Measurements from ENCODE around the gene RCN2.
"Not testable (repeated sequence)": the region's sequence is repeated elsewhere in the genome, so short reads cannot be mapped to it uniquely, and the experiment has no call there.

The RCN2 gene

GRCh38 chr15:76931397-76932134 lies at the start of gene RCN2:
Gene RCN2, plus strand, starts transcription at chr15:76931749. Its CDS starts 93 bp downstream, at chr15:76931842.
- DNase-seq (ENCODE audit: low spot score) = peak; percentile 97

DNA sequence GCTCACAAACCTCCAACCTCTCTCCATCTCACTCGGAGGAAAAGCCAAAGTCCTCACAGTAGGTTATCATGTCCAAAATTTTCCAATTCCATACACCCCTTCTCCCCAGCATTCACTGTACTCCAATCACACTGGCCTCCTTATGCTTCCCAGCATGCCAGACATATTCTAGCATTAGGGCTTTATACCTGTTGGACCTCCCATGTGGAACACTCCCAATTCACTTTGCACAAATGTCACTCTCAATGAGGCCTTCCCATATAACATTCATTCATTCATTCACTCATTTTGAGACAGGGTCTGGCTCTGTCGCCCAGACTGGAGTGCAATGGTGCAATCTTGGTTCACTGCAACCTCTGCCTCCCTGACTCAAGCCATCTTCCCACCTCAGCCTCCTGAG lies 46.3 kb upstream of the RCN2 start:
- no peak for DNase-seq (ENCODE audit: low spot score)

- not testable (repeated sequence) for DNase-seq (ENCODE audit: low spot score)
Measured at GRCh38 chr15:76887280-76888141, 44.0 kb upstream of the RCN2 start.

- not testable (repeated sequence) for DNase-seq (ENCODE audit: low spot score)
Measured at GRCh38 chr15:76892836-76893235, 38.7 kb upstream of the RCN2 start.

DNA sequence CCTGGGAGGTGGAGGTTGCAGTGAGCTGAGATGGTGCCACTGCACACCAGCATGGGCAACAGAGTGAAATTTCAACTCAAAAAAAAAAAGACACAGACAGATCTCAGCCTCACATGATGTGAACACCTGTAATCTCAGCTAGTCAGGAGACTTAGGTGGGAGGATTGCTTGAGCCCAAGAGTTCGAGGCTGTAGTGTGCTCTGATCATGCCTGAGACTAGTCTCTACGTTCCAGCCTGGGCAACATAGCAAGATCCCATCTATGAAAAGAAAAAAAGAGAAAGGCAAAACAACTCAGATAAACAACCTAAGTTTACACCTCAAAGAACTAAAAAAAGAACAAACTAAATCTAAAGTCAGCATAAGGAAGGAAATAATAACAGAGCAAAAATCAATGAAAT lies 37.4 kb upstream of the RCN2 start:
- DNase-seq (ENCODE audit: low spot score) = no peak

DNA sequence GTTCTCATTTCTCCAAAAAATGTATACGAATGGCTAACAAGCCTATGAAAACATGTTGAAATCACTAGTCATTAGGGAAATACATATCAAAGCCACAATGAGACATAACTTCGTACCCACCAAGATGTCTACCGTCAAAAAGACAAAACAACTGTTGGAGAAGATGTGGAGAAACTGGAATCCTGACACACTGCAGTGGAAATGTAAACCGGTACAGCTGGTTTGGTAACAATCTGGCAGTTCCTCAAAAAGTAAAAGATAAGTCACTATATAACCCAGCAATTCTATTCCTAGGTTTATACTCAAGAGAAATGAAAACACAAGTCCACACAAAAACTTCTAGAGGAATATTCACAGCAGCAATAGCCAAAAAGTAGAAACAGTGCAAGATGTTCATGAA lies 33.4 kb upstream of the RCN2 start:
- no peak for DNase-seq (ENCODE audit: low spot score)

GRCh38 chr15:76899176-76899930 lies 32.2 kb upstream of the RCN2 start:
- DNase-seq (ENCODE audit: low spot score) = not testable (repeated sequence)

DNA sequence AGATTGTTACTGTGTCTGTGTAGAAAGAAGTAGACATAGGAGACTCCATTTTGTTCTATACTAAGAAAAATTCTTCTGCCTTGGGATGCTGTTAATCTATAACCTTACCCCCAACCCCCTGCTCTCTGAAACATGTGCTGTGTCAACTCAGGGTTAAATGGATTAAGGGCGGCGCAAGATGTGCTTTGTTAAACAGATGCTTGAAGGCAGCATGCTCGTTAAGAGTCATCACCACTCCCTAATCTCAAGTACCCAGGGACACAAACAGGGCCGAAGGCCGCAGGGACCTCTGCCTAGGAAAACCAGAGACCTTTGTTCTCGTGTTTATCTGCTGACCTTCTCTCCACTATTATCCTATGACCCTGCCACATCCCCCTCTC lies 31.6 kb upstream of the RCN2 start:
- DNase-seq (ENCODE audit: low spot score) = not testable (repeated sequence)

GRCh38 chr15:76901965-76902364 lies 29.6 kb upstream of the RCN2 start:
- no peak for DNase-seq (ENCODE audit: low spot score)

DNA sequence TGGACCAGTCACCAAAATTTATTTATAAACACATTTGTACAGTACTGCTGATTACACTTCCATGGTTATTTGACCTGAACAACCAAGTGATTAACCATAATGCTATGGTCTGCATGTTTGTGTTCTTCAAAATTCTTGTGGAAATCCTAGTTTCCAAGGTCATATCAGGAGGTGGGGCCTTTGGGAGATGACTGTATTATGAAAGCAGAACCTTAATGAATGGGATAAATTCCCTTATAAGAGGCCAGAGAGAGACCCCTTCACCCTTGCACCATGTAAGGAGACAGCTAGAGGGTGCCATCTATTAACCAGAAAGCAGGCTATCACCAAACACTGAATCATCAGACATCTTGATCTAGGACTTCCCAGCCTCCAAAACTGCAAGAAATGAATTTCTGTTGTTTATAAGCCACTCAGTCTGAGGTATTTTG lies 28.3 kb upstream of the RCN2 start:
- DNase-seq (ENCODE audit: low spot score) = peak; percentile 12

GRCh38 chr15:76904461-76905012 lies 27.0 kb upstream of the RCN2 start:
- peak; percentile 41 for DNase-seq (ENCODE audit: low spot score)

- DNase-seq (ENCODE audit: low spot score) = peak; percentile 97
Measured at GRCh38 chr15:76905013-76905839, 26.3 kb upstream of the RCN2 start, which contains the start of gene SCAPER. Gene SCAPER, minus strand, starts transcription at chr15:76905340. Its CDS starts 21,523 bp downstream, at chr15:76883817.

DNA sequence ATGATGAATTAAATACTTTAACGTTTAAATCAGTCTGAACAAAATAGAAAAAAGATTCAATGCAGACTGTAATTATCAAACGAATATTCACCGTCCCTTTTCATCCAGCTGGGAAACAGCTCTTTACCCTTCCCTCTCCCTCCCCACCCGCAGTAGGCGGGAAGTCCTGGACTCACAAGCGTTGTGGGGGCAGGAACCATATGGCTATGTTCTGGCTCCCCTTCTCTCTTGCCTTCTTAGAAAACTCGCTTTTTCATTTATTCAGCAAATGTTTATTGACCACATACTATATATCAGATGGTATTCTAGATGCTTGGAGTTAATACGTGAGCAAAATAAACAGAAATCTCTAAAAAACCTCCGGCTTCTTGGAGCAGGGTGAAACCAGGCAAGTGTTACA lies 25.7 kb upstream of the RCN2 start:
- peak; percentile 5 for DNase-seq (ENCODE audit: low spot score)

GRCh38 chr15:76912430-76912829 lies 19.1 kb upstream of the RCN2 start:
- no peak for DNase-seq (ENCODE audit: low spot score)

GRCh38 chr15:76913737-76914136 lies 17.8 kb upstream of the RCN2 start:
- DNase-seq (ENCODE audit: low spot score) = no peak

DNA sequence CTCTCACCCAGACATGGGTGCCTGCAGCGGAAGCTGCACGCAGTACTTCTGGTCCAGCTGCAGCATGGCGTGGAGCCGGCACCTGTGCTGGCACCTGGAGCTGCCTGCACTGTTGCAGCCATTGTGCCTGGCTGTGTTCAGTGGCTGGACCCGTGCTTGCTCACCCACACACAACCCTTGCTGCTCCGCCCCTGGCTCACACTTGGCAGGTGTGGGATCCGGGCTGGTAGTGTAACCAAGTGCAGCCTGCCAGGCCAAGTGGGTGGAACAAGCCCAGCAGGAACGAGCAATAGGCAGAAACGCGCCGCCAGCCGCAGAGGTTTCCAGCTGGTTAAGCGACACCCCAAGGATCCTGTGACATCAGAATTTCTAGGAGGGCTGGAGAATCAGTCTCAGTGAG lies 15.2 kb upstream of the RCN2 start:
- DNase-seq (ENCODE audit: low spot score) = no peak

DNA sequence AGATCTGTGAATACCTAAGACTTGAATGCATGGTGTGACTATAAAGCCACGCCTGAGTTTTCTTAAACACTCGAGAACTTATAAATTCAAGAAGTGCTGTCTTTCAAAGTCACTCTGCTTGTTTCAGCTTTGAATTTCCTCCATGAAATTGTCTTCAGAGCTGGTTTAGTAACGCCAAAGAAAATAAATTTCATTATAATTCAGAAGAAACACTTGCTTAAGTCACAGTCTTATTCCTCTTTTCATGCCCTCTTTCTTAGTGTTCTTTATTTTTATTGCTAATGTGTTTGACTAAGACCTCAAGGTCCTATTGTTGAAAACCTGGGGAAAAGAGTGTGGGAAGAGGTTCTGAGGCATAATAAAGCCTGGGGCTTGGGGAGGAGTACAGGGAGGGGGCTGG lies 3.3 kb upstream of the RCN2 start:
- no peak for DNase-seq (ENCODE audit: low spot score)

DNA sequence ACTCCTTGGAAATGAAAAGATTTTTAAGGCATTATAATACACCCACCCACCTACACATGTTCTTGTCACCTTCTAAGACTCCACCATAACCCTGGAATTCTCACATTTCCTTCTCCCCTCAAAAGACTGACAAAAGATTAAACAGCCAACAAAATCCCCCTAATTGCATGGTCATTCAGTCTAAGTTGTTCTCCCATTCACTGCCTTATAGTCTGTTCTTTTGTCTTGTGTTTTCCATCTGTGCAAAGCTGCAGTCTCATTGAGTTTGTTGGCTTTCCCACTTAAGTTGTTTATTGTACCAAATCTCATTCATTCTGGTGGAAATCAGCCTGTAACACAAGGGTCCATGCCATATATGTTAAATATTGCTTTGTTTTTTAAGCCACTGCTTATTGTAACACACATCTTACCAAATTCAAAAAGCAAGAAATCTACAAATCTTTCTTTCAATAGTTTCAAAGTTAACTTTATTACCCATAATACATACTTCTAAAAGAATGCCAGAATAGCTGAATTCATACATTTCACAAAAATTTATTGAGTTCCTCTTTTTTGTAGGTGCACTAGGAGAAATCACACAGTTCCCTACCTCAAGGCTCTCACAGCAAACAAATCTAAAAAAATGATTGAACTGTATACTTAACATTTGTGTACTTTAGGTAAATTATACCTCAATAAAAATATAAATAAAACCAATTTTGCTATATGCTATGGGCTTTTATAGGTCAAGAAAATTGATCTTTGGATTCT lies 2.4 kb upstream of the RCN2 start:
- no peak for DNase-seq (ENCODE audit: low spot score)

DNA sequence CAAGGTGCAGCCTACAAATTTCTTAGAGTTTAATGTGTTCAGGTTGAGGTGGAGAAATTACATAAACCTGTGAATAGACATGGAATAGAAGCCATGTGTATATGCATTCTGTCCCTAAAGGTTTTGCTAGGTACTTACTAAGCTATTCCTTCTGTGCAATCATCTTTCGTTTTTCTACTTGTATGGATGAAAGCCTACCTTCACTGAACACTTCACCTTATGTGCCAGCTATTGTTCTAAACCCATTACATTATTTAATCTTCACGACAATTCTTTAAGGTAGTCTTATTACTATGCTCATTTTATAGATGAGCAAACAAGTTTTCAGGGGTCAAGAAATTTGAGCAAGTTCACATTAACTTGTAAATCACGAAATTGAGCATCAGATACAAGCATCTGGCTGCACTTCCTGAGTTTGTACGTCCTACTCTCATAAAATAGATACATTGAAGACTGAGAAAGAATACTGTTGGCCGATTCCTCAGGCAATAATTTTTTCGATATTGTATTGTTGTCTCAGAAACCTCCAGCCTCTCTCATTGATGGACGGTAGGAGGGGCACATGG lies 635 bp upstream of the RCN2 start:
- no peak for DNase-seq (ENCODE audit: low spot score)

Measured in GM03348 (cell line).